ENCODE data around the gene DCC.

Gene DCC

GRCh38 chr18:52678034-52678433 is 338.0 kb downstream of the DCC start:
- no peaks in the 10 kb centered on the region for H3F3A ChIP-seq (ENCODE audit: control insufficient read depth, insufficient read depth)
- no peaks in the 10 kb centered on the region for H3K9me2 ChIP-seq (replicated peaks; ENCODE audit: control insufficient read depth, low read length)
- H3K4me3 ChIP-seq (ENCODE audit: low read length) = no peak overlapping the region
- no peak overlapping the region for H3K27ac ChIP-seq (ENCODE audit: low read depth, low read length)
- H3K79me2 ChIP-seq (ENCODE audit: control insufficient read depth, low read length) = no peaks in the 10 kb centered on the region
- H3K4me1 ChIP-seq (ENCODE audit: control insufficient read depth, low read length) = no peaks in the 10 kb centered on the region
- H3K27me3 ChIP-seq (ENCODE audit: control insufficient read depth, low read length) = no peaks in the 10 kb centered on the region
- no peaks in the 10 kb centered on the region for H3K9me3 ChIP-seq (ENCODE audit: control insufficient read depth, insufficient read depth, low read length)
- H4K20me1 ChIP-seq (ENCODE audit: control insufficient read depth, insufficient read depth, low read depth, low read length) = no peaks in the 10 kb centered on the region
- no peaks in the 10 kb centered on the region for H3K36me3 ChIP-seq (ENCODE audit: control insufficient read depth, low read length)
- no peak for TF ChIP-seq EZH2phosphoT487 (IDR thresholded peaks at IDR 0.05; ENCODE audit: borderline replicate concordance, low read length)
- TF ChIP-seq CTCF (IDR thresholded peaks at IDR 0.05; ENCODE audit: low read depth, low read length, poor library complexity, severe bottlenecking) = no peak
- no peak overlapping the region for H3K4me2 ChIP-seq (ENCODE audit: low read length)

GRCh38 chr18:52678551-52678950 is 338.6 kb downstream of the DCC start:
- H3K4me3 ChIP-seq (ENCODE audit: low read length) = no peak overlapping the region
- no peak overlapping the region for H3K27ac ChIP-seq (ENCODE audit: low read depth, low read length)
- H3K27me3 ChIP-seq (ENCODE audit: control insufficient read depth, low read length) = no peaks in the 10 kb centered on the region
- H4K20me1 ChIP-seq (ENCODE audit: control insufficient read depth, insufficient read depth, low read depth, low read length) = no peaks in the 10 kb centered on the region
- TF ChIP-seq CTCF (IDR thresholded peaks at IDR 0.05; ENCODE audit: low read depth, low read length, poor library complexity, severe bottlenecking) (no peak), EZH2phosphoT487 (IDR thresholded peaks at IDR 0.05; ENCODE audit: borderline replicate concordance, low read length) (no peak)
- no peaks in the 10 kb centered on the region for H3K9me3 ChIP-seq (ENCODE audit: control insufficient read depth, insufficient read depth, low read length)
- no peaks in the 10 kb centered on the region for H3K9me2 ChIP-seq (replicated peaks; ENCODE audit: control insufficient read depth, low read length)
- no peaks in the 10 kb centered on the region for H3K79me2 ChIP-seq (ENCODE audit: control insufficient read depth, low read length)
- H3K4me1 ChIP-seq (ENCODE audit: control insufficient read depth, low read length) = no peaks in the 10 kb centered on the region
- H3F3A ChIP-seq (ENCODE audit: control insufficient read depth, insufficient read depth) = no peaks in the 10 kb centered on the region
- no peak overlapping the region for H3K4me2 ChIP-seq (ENCODE audit: low read length)
- H3K36me3 ChIP-seq (ENCODE audit: control insufficient read depth, low read length) = no peaks in the 10 kb centered on the region

- Histone ChIP-seq H3K27ac (ENCODE audit: low read depth, low read length) (no peak overlapping the region), H3K4me1 (ENCODE audit: control insufficient read depth, low read length) (no peaks in the 10 kb centered on the region), H3K4me3 (ENCODE audit: low read length) (no peak overlapping the region), H3K79me2 (ENCODE audit: control insufficient read depth, low read length) (no peaks in the 10 kb centered on the region), H3K27me3 (ENCODE audit: control insufficient read depth, low read length) (no peaks in the 10 kb centered on the region), H4K20me1 (ENCODE audit: control insufficient read depth, insufficient read depth, low read depth, low read length) (no peaks in the 10 kb centered on the region), H3K9me2 (replicated peaks; ENCODE audit: control insufficient read depth, low read length) (no peaks in the 10 kb centered on the region), H3F3A (ENCODE audit: control insufficient read depth, insufficient read depth) (no peaks in the 10 kb centered on the region), H3K36me3 (ENCODE audit: control insufficient read depth, low read length) (no peaks in the 10 kb centered on the region), H3K4me2 (ENCODE audit: low read length) (no peak overlapping the region), H3K9me3 (ENCODE audit: control insufficient read depth, insufficient read depth, low read length) (no peaks in the 10 kb centered on the region)
- TF ChIP-seq EZH2phosphoT487 (IDR thresholded peaks at IDR 0.05; ENCODE audit: borderline replicate concordance, low read length) (no peak), CTCF (IDR thresholded peaks at IDR 0.05; ENCODE audit: low read depth, low read length, poor library complexity, severe bottlenecking) (no peak)
Observed at GRCh38 chr18:52679354-52679753, 339.4 kb downstream of the DCC start.

GRCh38 chr18:52682260-52682659 is 342.3 kb downstream of the DCC start:
- Histone ChIP-seq H3K4me2 (ENCODE audit: low read length) (no peak overlapping the region), H3K4me3 (ENCODE audit: low read length) (no peak overlapping the region), H3K36me3 (ENCODE audit: control insufficient read depth, low read length) (no peaks in the 10 kb centered on the region), H3K9me2 (replicated peaks; ENCODE audit: control insufficient read depth, low read length) (no peaks in the 10 kb centered on the region), H3F3A (ENCODE audit: control insufficient read depth, insufficient read depth) (no peaks in the 10 kb centered on the region), H3K9me3 (ENCODE audit: control insufficient read depth, insufficient read depth, low read length) (no peaks in the 10 kb centered on the region), H3K27me3 (ENCODE audit: control insufficient read depth, low read length) (no peaks in the 10 kb centered on the region), H3K4me1 (ENCODE audit: control insufficient read depth, low read length) (no peaks in the 10 kb centered on the region), H3K27ac (ENCODE audit: low read depth, low read length) (no peak overlapping the region), H3K79me2 (ENCODE audit: control insufficient read depth, low read length) (no peaks in the 10 kb centered on the region), H4K20me1 (ENCODE audit: control insufficient read depth, insufficient read depth, low read depth, low read length) (no peaks in the 10 kb centered on the region)
- TF ChIP-seq CTCF (IDR thresholded peaks at IDR 0.05; ENCODE audit: low read depth, low read length, poor library complexity, severe bottlenecking) = no peak
- no peak for TF ChIP-seq EZH2phosphoT487 (IDR thresholded peaks at IDR 0.05; ENCODE audit: borderline replicate concordance, low read length)
